NCI-H1694 (cell line): ENCODE data around the gene COQ2.
"Not testable (repeated sequence)": the region's sequence is repeated elsewhere in the genome, so short reads cannot be mapped to it uniquely, and the experiment has no call there.

ENCODE experiments used
- DNase-seq: peaks from one replicate; lab custom pipeline; 2025; lab: John Stamatoyannopoulos, UW

COQ2 gene

GRCh38 chr4:83284193-83285054, at the start of gene COQ2:
Gene COQ2 (minus strand): TSS chr4:83284798. CDS start chr4:83284764, 34 bp downstream.
- peak; percentile 79 for DNase-seq

- DNase-seq = no peak
Observed at GRCh38 chr4:83331956-83332355, 47.4 kb upstream of the COQ2 start.

GRCh38 chr4:83329521-83330110, 45.0 kb upstream of the COQ2 start:
- no peak for DNase-seq

GRCh38 chr4:83328521-83329187, 44.1 kb upstream of the COQ2 start:
- no peak for DNase-seq

GRCh38 chr4:83326546-83326945, 41.9 kb upstream of the COQ2 start:
- no peak for DNase-seq

GRCh38 chr4:83325306-83325705, 40.7 kb upstream of the COQ2 start:
- not testable (repeated sequence) for DNase-seq

- DNase-seq = no peak
Observed at GRCh38 chr4:83323136-83323535, 38.5 kb upstream of the COQ2 start.

GRCh38 chr4:83320548-83320947, 36.0 kb upstream of the COQ2 start:
- no peak for DNase-seq

- DNase-seq = no peak
Observed at GRCh38 chr4:83318666-83319065, 34.1 kb upstream of the COQ2 start.

- DNase-seq = no peak
Observed at GRCh38 chr4:83317671-83318070, 33.1 kb upstream of the COQ2 start.

GRCh38 chr4:83316459-83317165, 32.0 kb upstream of the COQ2 start:
- no peak for DNase-seq

GRCh38 chr4:83315341-83315870, 30.8 kb upstream of the COQ2 start:
- DNase-seq = no peak

- DNase-seq = no peak
Observed at GRCh38 chr4:83308672-83309071, 24.1 kb upstream of the COQ2 start.

GRCh38 chr4:83307920-83308319, 23.3 kb upstream of the COQ2 start:
- DNase-seq = no peak

- no peak for DNase-seq
Observed at GRCh38 chr4:83305187-83305586, 20.6 kb upstream of the COQ2 start.

- DNase-seq = no peak
Observed at GRCh38 chr4:83297548-83298260, 13.1 kb upstream of the COQ2 start.

- DNase-seq = no peak
Observed at GRCh38 chr4:83293305-83294046, 8.9 kb upstream of the COQ2 start.

GRCh38 chr4:83290059-83290774, 5.6 kb upstream of the COQ2 start:
- not testable (repeated sequence) for DNase-seq

- not testable (repeated sequence) for DNase-seq
Observed at GRCh38 chr4:83288381-83288780, 3.8 kb upstream of the COQ2 start.

- no peak for DNase-seq
Observed at GRCh38 chr4:83285055-83285407, 433 bp upstream of the COQ2 start.
